ENCODE results near the gene GRIN2C. TPM values are rescaled to one million over a fixed set of nuclear protein-coding genes. Genes with fewer than 3 reads are reported as not detected.

The GRIN2C gene
- total and polyA plus RNA-seq, 9 of the 15 experiments (the other 6 are each of a cell fraction or from before 2014, with no cell fraction given) = under 0.01 to 0.33 (median 0.10) TPM; not detected in 2

DNA sequence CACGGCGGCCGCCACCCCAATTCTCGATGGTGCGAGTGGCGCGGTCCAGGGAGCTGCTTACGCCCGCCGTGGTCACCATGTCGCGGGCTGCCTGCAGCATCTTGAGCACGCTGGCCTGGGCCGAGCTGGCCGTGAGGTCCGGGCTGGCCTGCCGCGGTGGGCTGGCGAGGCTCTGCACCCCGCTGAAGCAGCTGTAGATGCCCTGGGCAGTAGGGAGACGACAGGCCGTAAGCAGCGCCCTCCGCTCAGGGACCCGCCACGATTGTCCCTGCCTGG lies 16.4 kb downstream of the GRIN2C start:
- no peaks in the 10 kb centered on the region for H3K79me2 ChIP-seq (ENCODE audit: control insufficient read depth, insufficient read depth, low read length)
- H3K4me2 ChIP-seq (ENCODE audit: insufficient read depth, low read length) = no peak overlapping the region
- FAIRE-seq (no peak), ATAC-seq (no peak), DNase-seq (ENCODE audit: extremely low read depth in 1 of 4, low spot score in 3 of 4) (no peak)
- H3K4me1 ChIP-seq (replicated peaks in 1 of 2; ENCODE audit: control insufficient read depth in 2 of 2, insufficient read depth in 2 of 2, low read length in 2 of 2) = peaks cover 11 to 26% of the 10 kb centered on the region in 2 experiments; a peak in 4 of 5 replicates
- no peak overlapping the region for H3K27ac ChIP-seq (ENCODE audit: extremely low read depth, low read depth, low read length)
- no peak overlapping the region for H3K9ac ChIP-seq (ENCODE audit: insufficient read depth in 1 of 2, low read depth in 2 of 2, low read length in 2 of 2)
- H3K9me3 ChIP-seq (replicated peaks; ENCODE audit: control insufficient read depth, insufficient read depth, low read depth, low read length) = no peaks in the 10 kb centered on the region
- no peak overlapping the region for H2AFZ ChIP-seq (ENCODE audit: low read depth, low read length)
- WGBS (ENCODE audit: insufficient coverage, low coverage, missing lambda C conversion rate) = 35% methylated on average over 8 of the region's 26 CpGs
- H3K36me3 ChIP-seq (ENCODE audit: control insufficient read depth, insufficient read depth, low read length) = no peaks in the 10 kb centered on the region
- intact Hi-C loops (cut with micrococcal nuclease) = no loop called here
- no peaks in the 10 kb centered on the region for H3K9me1 ChIP-seq (ENCODE audit: control insufficient read depth, insufficient read depth, low read length)
- BruUV-seq (replicated peaks) = no TSS peak
- CTCF ChIA-PET (ENCODE audit: low intra/inter-chr PET ratio) = interaction anchor here (1.3 kb wide), 1 partner anchor 117 kb away, joined by 8 read pairs; no protein-coding TSS in a partner anchor
- in situ Hi-C loops (cut with MboI) = no loop called here
- POLR2A ChIA-PET = interaction anchor here (0.6 to 1.6 kb wide), 6 partner anchors 9 to 120 kb away, joined by 3 to 8 read pairs (median 4); no protein-coding TSS in a partner anchor
- H3K4me3 ChIP-seq = no peak overlapping the region
- H3K27me3 ChIP-seq (ENCODE audit: control insufficient read depth in 2 of 2, insufficient read depth in 2 of 2, low read length in 2 of 2) = no peaks in the 10 kb centered on the region
- TF ChIP-seq HNRNPH1 (optimal IDR thresholded peaks at IDR 0.05; ENCODE audit: low read depth, low read length) = no peak
- TF ChIP-seq KLF13 (tag; IDR thresholded peaks at IDR 0.05; ENCODE audit: borderline replicate concordance, low read depth) = no peak
- TF ChIP-seq, protein P1, sequence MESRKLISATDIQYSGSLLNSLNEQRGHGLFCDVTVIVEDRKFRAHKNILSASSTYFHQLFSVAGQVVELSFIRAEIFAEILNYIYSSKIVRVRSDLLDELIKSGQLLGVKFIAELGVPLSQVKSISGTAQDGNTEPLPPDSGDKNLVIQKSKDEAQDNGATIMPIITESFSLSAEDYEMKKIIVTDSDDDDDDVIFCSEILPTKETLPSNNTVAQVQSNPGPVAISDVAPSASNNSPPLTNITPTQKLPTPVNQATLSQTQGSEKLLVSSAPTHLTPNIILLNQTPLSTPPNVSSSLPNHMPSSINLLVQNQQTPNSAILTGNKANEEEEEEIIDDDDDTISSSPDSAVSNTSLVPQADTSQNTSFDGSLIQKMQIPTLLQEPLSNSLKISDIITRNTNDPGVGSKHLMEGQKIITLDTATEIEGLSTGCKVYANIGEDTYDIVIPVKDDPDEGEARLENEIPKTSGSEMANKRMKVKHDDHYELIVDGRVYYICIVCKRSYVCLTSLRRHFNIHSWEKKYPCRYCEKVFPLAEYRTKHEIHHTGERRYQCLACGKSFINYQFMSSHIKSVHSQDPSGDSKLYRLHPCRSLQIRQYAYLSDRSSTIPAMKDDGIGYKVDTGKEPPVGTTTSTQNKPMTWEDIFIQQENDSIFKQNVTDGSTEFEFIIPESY (CRISPR knock-in tag; IDR thresholded peaks at IDR 0.05) = peak; percentile 35; the same call in 1 of the 2 replicates
- peaks cover 17% of the 10 kb centered on the region; the same call in 1 of the 2 replicates for H4K20me1 ChIP-seq (replicated peaks; ENCODE audit: control insufficient read depth, insufficient read depth, low read length)

All from K562 (cell line).